Breast epithelium (tissue), 4 donors: Measurements from ENCODE around the gene TEX2. TPM values are rescaled to one million over a fixed set of nuclear protein-coding genes. Genes with fewer than 3 reads are reported as not detected.

ENCODE experiments used
- DNase-seq, 2 donors: peaks; one replicate each; pipeline ENCODE4 v3.0.0-alpha.2; 2019; ENCODE audit warnings: low spot score in 2 of 2
- H3K27ac ChIP-seq, 2 donors: fragments of 200-600 bp; sonication (generic) in 1 of 2; one replicate each; pipeline ENCODE4 v1.5.1; 2016 to 2019; ENCODE audit warnings: mild to moderate bottlenecking in 1 of 2
- H3K27me3 ChIP-seq, 2 donors: fragments of 200-600 bp; sonication (generic) in 1 of 2; one replicate each; pipeline versions ENCODE4 v1.5.1 to v1.6.0; 2017 to 2019; ENCODE audit warnings: control low read depth in 1 of 2, mild to moderate bottlenecking in 1 of 2
- H3K36me3 ChIP-seq: fragments of 200-600 bp; one replicate; pipeline ENCODE4 v1.5.1; 2019
- H3K4me1 ChIP-seq, 2 donors: fragments of 200-600 bp; sonication (generic); one replicate each; pipeline ENCODE4 v1.5.1; 2016 to 2019; ENCODE audit warnings: control low read depth in 1 of 2
- H3K4me3 ChIP-seq, 3 donors: fragments of 200-600 bp; sonication (generic); 1 replicate in 2 of 3; 2 replicates in 1 of 3; pipeline ENCODE4 v1.5.1; 2016 to 2019; ENCODE audit warnings: mild to moderate bottlenecking in 3 of 3, moderate library complexity in 2 of 3
- H3K9me3 ChIP-seq, 2 donors: fragments of 200-600 bp; sonication (generic) in 1 of 2; one replicate each; pipeline ENCODE4 v1.5.1; 2016 to 2019; ENCODE audit warnings: control low read depth in 1 of 2
- CTCF ChIP-seq, 3 donors: fragments of 450-650 bp; IDR thresholded peaks; one replicate each; pipeline ENCODE4 v1.5.1; 2016 to 2017; ENCODE audit warnings: antibody characterized with exemption in 3 of 3, mild to moderate bottlenecking in 3 of 3, moderate library complexity in 3 of 3
- POLR2A ChIP-seq: fragments of 450-650 bp; IDR thresholded peaks from one replicate; pipeline ENCODE4 v1.6.1; 2016; ENCODE audit warnings: antibody characterized with exemption, mild to moderate bottlenecking, moderate library complexity
- POLR2AphosphoS5 ChIP-seq, 3 donors: sonication (generic); formaldehyde crosslinking; IDR thresholded peaks; one replicate each; pipeline ENCODE4 v1.6.1; 2017; ENCODE audit warnings: antibody characterized with exemption in 3 of 3
- intact Hi-C: fragments of 100-400 bp; cut with DNase I; formaldehyde crosslinking; loops from one replicate; pipeline ENCODE4 v1.15.1; 2023; ENCODE audit warnings: low total_unique reads
- total RNA-seq, 3 donors: library from RNA; depleted of rRNA; stranded (reverse); fragments of >200 nt; gene quantifications; one replicate each; pipeline ENCODE4 v1.1.0, GENCODE V29; 2016

Gene TEX2
- total RNA-seq, 3 donors from 2014 or later = 47.5 to 70.7 (median 69.6) TPM

GRCh38 chr17:64216338-64217248 lies 46.5 kb downstream of the TEX2 start:
- Histone ChIP-seq H3K27ac (peak overlapping the region; percentile 82 to 87), H3K27me3 (no peaks in the 10 kb centered on the region), H3K4me1 (peaks cover 7 to 12% of the 10 kb centered on the region in 2 donors), H3K4me3 (no peak overlapping the region), H3K9me3 (no peaks in the 10 kb centered on the region), H3K36me3 (no peaks in the 10 kb centered on the region)
- TF ChIP-seq POLR2A (no peak), POLR2AphosphoS5 (IDR thresholded peaks at IDR 0.05) (no peak), CTCF (IDR thresholded peaks at IDR 0.05) (no peak)
- intact Hi-C loops = no loop called here
- DNase-seq = no peak

GRCh38 chr17:64216000-64216337 lies 47.1 kb downstream of the TEX2 start:
- TF ChIP-seq CTCF (IDR thresholded peaks at IDR 0.05) (no peak), POLR2AphosphoS5 (IDR thresholded peaks at IDR 0.05) (no peak), POLR2A (no peak)
- H3K36me3 ChIP-seq = no peaks in the 10 kb centered on the region
- peaks cover 7 to 12% of the 10 kb centered on the region in 2 donors for H3K4me1 ChIP-seq
- no peak overlapping the region for H3K4me3 ChIP-seq
- H3K27me3 ChIP-seq = no peaks in the 10 kb centered on the region
- intact Hi-C loops = no loop called here
- DNase-seq = no peak
- no peaks in the 10 kb centered on the region for H3K9me3 ChIP-seq
- peak overlapping the region; percentile 75 to 82 for H3K27ac ChIP-seq

GRCh38 chr17:64214950-64215349 lies 48.1 kb downstream of the TEX2 start:
- Histone ChIP-seq H3K27ac (peak overlapping the region; percentile 75 to 82), H3K9me3 (no peaks in the 10 kb centered on the region), H3K4me3 (no peak overlapping the region), H3K27me3 (no peaks in the 10 kb centered on the region), H3K36me3 (no peaks in the 10 kb centered on the region), H3K4me1 (peaks cover 7 to 12% of the 10 kb centered on the region in 2 donors)
- no peak for DNase-seq
- no peak for TF ChIP-seq CTCF (IDR thresholded peaks at IDR 0.05)
- no peak for TF ChIP-seq POLR2A
- TF ChIP-seq POLR2AphosphoS5 (IDR thresholded peaks at IDR 0.05) = no peak
- intact Hi-C loops = no loop called here

GRCh38 chr17:64213995-64214811 lies 48.9 kb downstream of the TEX2 start:
- Histone ChIP-seq H3K36me3 (no peaks in the 10 kb centered on the region), H3K9me3 (no peaks in the 10 kb centered on the region), H3K4me1 (peaks cover 7 to 12% of the 10 kb centered on the region in 2 donors), H3K27ac (peak overlapping the region; percentile 75 to 82), H3K27me3 (no peaks in the 10 kb centered on the region), H3K4me3 (no peak overlapping the region)
- DNase-seq = no peak
- intact Hi-C loops = no loop called here
- TF ChIP-seq POLR2A (no peak), CTCF (IDR thresholded peaks at IDR 0.05) (no peak)

- H3K4me1 ChIP-seq = peaks cover 4 to 8% of the 10 kb centered on the region in 2 donors
- H3K9me3 ChIP-seq = no peaks in the 10 kb centered on the region
- H3K27me3 ChIP-seq = no peaks in the 10 kb centered on the region
- intact Hi-C loops = no loop called here
- H3K4me3 ChIP-seq = no peak overlapping the region
- TF ChIP-seq CTCF (IDR thresholded peaks at IDR 0.05) = no peak
- TF ChIP-seq POLR2A = no peak
- TF ChIP-seq POLR2AphosphoS5 (IDR thresholded peaks at IDR 0.05) = no peak
- no peak overlapping the region for H3K27ac ChIP-seq
- no peaks in the 10 kb centered on the region for H3K36me3 ChIP-seq
- no peak for DNase-seq
These were observed 50.9 kb downstream of the TEX2 start for GRCh38 chr17:64212122-64212521.
